ENCODE measurements around the gene OPN1MW. TPM values are rescaled to one million over a fixed set of nuclear protein-coding genes. Genes with fewer than 3 reads are reported as not detected.
"Not testable (repeated sequence)": the region's sequence is repeated elsewhere in the genome, so short reads cannot be mapped to it uniquely, and the experiment has no call there.

The OPN1MW gene
- total RNA-seq (2012; rRNA removed), result not detected in 2 replicates

DNA sequence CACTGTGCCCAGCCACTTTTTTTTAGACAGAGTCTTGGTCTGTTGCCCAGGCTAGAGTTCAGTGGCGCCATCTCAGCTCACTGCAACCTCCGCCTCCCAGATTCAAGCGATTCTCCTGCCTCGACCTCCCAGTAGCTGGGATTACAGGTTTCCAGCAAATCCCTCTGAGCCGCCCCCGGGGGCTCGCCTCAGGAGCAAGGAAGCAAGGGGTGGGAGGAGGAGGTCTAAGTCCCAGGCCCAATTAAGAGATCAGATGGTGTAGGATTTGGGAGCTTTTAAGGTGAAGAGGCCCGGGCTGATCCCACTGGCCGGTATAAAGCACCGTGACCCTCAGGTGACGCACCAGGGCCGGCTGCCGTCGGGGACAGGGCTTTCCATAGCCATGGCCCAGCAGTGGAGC, at the start of gene OPN1MW:
TSS of gene OPN1MW (plus strand) at position 301 of the 400 bp plus-strand sequence. CDS start at position 383, 82 bp downstream.
- not testable (repeated sequence) for H3K27me3 ChIP-seq (ENCODE audit: control insufficient read depth, insufficient read depth, low read length); H3K4me3 ChIP-seq (ENCODE audit: low read length); H3K36me3 ChIP-seq (ENCODE audit: insufficient read depth, low read length); H3K9ac ChIP-seq (ENCODE audit: low read depth, low read length); H3K9me3 ChIP-seq (replicated peaks; ENCODE audit: low read length); H3K4me2 ChIP-seq (ENCODE audit: low read length); H3K4me1 ChIP-seq (ENCODE audit: control insufficient read depth, insufficient read depth, low read length)

DNA sequence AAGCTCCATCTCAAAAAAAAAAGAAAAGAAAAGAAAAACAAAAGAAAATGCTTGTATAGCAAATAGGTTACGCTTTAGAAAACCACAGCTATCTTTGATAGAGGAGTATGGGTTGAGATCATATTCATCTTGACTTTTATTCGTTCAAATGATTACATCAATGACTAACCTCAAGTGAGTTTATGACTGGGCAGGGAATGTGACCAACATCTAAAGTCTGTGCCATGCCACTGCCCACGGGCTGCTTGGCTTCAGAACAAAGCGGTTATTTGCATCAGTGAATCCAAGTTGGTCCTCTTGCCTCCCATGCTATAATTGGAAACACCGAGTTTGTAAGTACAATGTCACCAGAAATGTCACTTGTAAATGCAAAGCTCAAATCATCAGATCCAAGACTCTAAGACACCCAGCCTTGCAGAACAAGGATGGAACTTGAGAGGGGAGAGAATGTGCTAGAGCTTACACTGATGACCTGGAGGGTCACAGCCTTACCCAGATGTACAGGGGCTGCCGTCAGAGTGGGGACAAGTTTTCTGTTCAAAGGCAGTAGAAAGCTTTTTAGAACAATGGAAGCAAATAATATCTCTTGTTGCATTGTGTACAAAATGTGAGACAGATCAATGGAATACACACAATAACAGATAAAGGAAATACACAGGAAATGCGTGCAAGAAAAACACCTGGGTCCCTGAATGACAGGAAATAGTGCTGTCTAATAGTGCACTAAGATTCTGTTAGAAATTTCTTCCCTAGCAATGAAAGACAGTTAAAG, 46.8 kb upstream of the OPN1MW start:
- Histone ChIP-seq H3K9me3 (replicated peaks; ENCODE audit: low read length) (no peaks in the 10 kb centered on the region), H3K4me1 (ENCODE audit: control insufficient read depth, insufficient read depth, low read length) (no peaks in the 10 kb centered on the region), H3K4me2 (ENCODE audit: low read length) (no peak overlapping the region), H3K27me3 (ENCODE audit: control insufficient read depth, insufficient read depth, low read length) (peaks cover 16% of the 10 kb centered on the region), H3K9ac (ENCODE audit: low read depth, low read length) (no peak overlapping the region), H3K36me3 (ENCODE audit: insufficient read depth, low read length) (no peaks in the 10 kb centered on the region), H3K4me3 (ENCODE audit: low read length) (no peak overlapping the region)

DNA sequence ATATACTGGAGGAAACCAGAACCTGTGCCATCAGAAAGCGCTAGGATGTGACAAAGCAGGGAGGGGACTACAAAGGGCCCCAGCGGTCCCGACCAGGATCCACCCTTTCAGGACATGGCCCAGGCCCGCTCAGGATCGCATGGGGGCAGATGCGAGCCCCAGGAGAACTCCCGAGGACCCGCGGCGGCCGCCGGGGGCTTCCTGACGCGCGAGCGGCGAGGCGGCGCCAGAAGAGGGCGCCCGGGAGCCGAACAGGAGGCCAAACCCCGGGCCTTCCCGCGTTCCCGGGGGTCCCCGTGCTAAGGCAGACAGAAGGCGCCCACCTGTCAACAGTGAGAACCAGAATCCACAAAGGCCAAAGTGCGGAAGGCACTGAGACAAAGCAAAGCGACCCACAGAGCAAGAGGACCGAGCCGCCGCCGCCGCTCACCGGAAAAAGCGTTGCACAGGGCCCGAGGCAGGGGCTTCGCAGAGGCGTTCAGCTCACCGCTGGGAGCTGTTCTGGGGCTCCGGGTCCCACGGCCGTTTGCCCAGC, 45.7 kb upstream of the OPN1MW start:
- H3K4me3 ChIP-seq (ENCODE audit: low read length), result peak overlapping the region; percentile 57

DNA sequence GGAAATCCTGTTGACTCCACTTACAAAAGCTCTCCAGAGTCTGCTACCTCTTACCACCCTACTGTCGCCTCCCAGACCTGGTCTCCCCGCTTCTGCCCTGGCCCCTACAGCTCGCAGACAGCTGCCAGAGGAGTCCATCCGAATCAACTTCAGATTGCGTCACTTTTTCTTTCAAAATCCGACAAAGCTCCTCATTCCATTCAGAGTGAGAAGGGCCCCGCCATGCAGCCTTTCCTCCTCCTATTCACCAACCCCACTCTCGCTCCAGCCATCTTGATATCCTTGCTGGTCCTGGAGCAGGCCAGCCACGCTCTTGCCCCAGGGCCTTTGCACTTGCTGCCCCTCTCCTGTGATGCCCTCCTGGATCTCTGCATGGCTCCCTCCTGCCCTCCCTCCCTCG, 43.5 kb upstream of the OPN1MW start:
- Histone ChIP-seq H3K9me3 (replicated peaks; ENCODE audit: low read length) (no peaks in the 10 kb centered on the region), H3K4me1 (ENCODE audit: control insufficient read depth, insufficient read depth, low read length) (no peaks in the 10 kb centered on the region), H3K36me3 (ENCODE audit: insufficient read depth, low read length) (no peaks in the 10 kb centered on the region), H3K27me3 (ENCODE audit: control insufficient read depth, insufficient read depth, low read length) (peaks cover 16% of the 10 kb centered on the region), H3K4me2 (ENCODE audit: low read length) (no peak overlapping the region), H3K4me3 (ENCODE audit: low read length) (no peak overlapping the region), H3K9ac (ENCODE audit: low read depth, low read length) (no peak overlapping the region)

More for the DNA sequence above, 45.7 kb upstream of the OPN1MW start:
- Histone ChIP-seq H3K27me3 (ENCODE audit: control insufficient read depth, insufficient read depth, low read length) (peaks cover 16% of the 10 kb centered on the region), H3K9ac (ENCODE audit: low read depth, low read length) (no peak overlapping the region), H3K4me1 (ENCODE audit: control insufficient read depth, insufficient read depth, low read length) (no peaks in the 10 kb centered on the region), H3K9me3 (replicated peaks; ENCODE audit: low read length) (no peaks in the 10 kb centered on the region), H3K4me2 (ENCODE audit: low read length) (peak overlapping the region; percentile 82), H3K36me3 (ENCODE audit: insufficient read depth, low read length) (no peaks in the 10 kb centered on the region)

DNA sequence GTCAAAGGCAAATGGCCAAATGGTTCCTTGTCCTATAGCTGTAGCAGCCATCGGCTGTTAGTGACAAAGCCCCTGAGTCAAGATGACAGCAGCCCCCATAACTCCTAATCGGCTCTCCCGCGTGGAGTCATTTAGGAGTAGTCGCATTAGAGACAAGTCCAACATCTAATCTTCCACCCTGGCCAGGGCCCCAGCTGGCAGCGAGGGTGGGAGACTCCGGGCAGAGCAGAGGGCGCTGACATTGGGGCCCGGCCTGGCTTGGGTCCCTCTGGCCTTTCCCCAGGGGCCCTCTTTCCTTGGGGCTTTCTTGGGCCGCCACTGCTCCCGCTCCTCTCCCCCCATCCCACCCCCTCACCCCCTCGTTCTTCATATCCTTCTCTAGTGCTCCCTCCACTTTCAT, 42.2 kb upstream of the OPN1MW start:
- H3K9me3 ChIP-seq (replicated peaks; ENCODE audit: low read length), result no peaks in the 10 kb centered on the region
- no peaks in the 10 kb centered on the region for H3K4me1 ChIP-seq (ENCODE audit: control insufficient read depth, insufficient read depth, low read length)
- H3K4me2 ChIP-seq (ENCODE audit: low read length), result no peak overlapping the region
- H3K36me3 ChIP-seq (ENCODE audit: insufficient read depth, low read length), result no peaks in the 10 kb centered on the region
- peaks cover 16% of the 10 kb centered on the region for H3K27me3 ChIP-seq (ENCODE audit: control insufficient read depth, insufficient read depth, low read length)
- no peak overlapping the region for H3K4me3 ChIP-seq (ENCODE audit: low read length)
- no peak overlapping the region for H3K9ac ChIP-seq (ENCODE audit: low read depth, low read length)

DNA sequence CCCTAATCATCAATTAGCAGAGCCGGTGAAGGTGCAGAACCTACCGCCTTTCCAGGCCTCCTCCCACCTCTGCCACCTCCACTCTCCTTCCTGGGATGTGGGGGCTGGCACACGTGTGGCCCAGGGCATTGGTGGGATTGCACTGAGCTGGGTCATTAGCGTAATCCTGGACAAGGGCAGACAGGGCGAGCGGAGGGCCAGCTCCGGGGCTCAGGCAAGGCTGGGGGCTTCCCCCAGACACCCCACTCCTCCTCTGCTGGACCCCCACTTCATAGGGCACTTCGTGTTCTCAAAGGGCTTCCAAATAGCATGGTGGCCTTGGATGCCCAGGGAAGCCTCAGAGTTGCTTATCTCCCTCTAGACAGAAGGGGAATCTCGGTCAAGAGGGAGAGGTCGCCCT, 41.7 kb upstream of the OPN1MW start:
- Histone ChIP-seq H3K4me1 (ENCODE audit: control insufficient read depth, insufficient read depth, low read length) (no peaks in the 10 kb centered on the region), H3K9ac (ENCODE audit: low read depth, low read length) (no peak overlapping the region), H3K36me3 (ENCODE audit: insufficient read depth, low read length) (no peaks in the 10 kb centered on the region), H3K9me3 (replicated peaks; ENCODE audit: low read length) (no peaks in the 10 kb centered on the region), H3K27me3 (ENCODE audit: control insufficient read depth, insufficient read depth, low read length) (peaks cover 13% of the 10 kb centered on the region), H3K4me2 (ENCODE audit: low read length) (no peak overlapping the region), H3K4me3 (ENCODE audit: low read length) (no peak overlapping the region)

DNA sequence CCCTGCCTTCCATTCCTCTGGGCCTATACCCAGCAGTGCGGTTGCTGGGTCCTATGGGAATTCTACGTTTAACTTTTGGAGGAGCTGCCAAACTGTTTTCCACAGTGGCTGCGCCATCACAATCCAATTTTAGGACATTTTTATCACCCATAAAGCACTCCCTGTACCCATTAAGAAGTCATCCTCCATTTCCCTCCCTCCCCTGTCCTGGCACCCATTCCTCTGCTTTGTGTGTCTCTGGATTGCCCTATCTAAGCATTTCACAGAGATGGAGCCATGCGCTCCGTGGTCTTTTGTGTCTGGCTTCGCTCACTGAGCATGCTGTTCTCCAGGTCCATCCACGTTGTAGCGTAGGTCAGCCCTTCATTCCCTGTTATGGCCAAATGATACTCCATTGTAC, 40.0 kb upstream of the OPN1MW start:
- H3K4me1 ChIP-seq (ENCODE audit: control insufficient read depth, insufficient read depth, low read length), result no peaks in the 10 kb centered on the region
- no peak overlapping the region for H3K4me2 ChIP-seq (ENCODE audit: low read length)
- no peaks in the 10 kb centered on the region for H3K36me3 ChIP-seq (ENCODE audit: insufficient read depth, low read length)
- H3K27me3 ChIP-seq (ENCODE audit: control insufficient read depth, insufficient read depth, low read length), result peaks cover 10% of the 10 kb centered on the region
- no peak overlapping the region for H3K4me3 ChIP-seq (ENCODE audit: low read length)
- no peaks in the 10 kb centered on the region for H3K9me3 ChIP-seq (replicated peaks; ENCODE audit: low read length)
- no peak overlapping the region for H3K9ac ChIP-seq (ENCODE audit: low read depth, low read length)

DNA sequence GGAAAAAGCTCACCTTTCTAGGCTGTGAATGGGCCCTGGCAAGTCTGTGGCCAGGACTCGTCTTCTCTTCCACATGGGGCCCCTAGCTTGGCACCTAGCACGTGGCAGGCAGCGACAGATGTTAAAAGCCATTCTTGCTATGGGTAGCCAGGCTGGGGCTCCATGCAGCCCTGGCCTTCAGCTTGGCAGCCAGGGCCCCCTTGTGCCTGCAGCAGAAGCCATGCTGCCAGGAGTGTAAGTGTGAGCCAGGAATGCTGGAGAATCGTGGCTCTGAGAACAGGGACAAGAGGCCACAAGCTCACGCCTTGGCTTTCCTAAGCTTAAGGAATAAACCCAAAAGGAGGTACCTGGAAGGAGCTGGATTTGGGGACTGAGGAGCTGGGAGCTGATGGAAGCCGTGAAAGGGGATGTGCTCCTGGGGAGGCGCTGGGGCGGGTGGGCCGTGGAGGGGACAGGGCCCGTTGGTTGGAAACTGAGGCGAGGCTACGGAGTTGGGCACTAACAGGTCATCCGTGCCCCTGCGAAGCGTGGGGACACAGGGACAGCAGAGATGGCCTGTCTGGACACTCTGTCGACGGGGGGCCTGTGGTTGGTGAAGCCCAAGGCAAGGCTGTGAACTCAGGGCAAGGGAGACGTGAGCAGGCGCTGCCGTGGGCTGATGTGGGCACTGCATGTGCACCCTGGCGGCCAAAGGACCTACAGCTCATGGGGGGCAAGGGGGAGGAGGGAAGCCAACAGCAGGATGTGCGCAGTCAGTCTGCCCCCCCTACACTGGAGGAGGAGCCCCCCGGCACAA, 39.2 kb upstream of the OPN1MW start:
- Histone ChIP-seq H3K4me2 (ENCODE audit: low read length) (no peak overlapping the region), H3K9ac (ENCODE audit: low read depth, low read length) (no peak overlapping the region), H3K4me1 (ENCODE audit: control insufficient read depth, insufficient read depth, low read length) (no peaks in the 10 kb centered on the region), H3K9me3 (replicated peaks; ENCODE audit: low read length) (no peaks in the 10 kb centered on the region), H3K4me3 (ENCODE audit: low read length) (no peak overlapping the region), H3K27me3 (ENCODE audit: control insufficient read depth, insufficient read depth, low read length) (peaks cover 10% of the 10 kb centered on the region), H3K36me3 (ENCODE audit: insufficient read depth, low read length) (no peaks in the 10 kb centered on the region)

DNA sequence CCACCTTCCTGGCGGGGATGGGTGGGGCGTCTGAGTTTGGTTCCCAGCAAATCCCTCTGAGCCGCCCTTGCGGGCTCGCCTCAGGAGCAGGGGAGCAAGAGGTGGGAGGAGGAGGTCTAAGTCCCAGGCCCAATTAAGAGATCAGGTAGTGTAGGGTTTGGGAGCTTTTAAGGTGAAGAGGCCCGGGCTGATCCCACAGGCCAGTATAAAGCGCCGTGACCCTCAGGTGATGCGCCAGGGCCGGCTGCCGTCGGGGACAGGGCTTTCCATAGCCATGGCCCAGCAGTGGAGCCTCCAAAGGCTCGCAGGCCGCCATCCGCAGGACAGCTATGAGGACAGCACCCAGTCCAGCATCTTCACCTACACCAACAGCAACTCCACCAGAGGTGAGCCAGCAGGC, 38.4 kb upstream of the OPN1MW start, which contains the start of gene OPN1LW:
TSS of gene OPN1LW (plus strand) at position 234 of the 400 bp plus-strand sequence. CDS start at position 275, 41 bp downstream.
- not testable (repeated sequence) for H3K4me3 ChIP-seq (ENCODE audit: low read length)

DNA sequence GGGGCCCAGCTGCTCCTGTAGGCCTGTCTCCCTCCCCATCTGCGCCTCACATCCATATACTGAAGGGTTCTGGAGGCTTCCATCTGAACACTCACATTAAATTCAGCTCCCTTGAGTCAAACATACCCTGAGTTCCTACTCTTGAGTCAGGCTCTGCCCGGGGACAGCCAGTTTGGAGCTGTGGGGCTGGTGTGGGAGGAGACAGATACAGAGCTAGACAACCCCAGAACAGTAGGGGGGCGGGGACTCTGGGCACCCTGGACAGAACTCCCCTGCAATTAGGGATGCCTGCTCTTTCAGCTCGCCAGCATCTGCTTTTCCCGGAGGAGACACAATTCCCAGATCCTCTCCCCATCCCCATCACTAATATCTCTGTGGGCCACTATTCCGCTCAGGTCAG, 31.4 kb upstream of the OPN1MW start:
- not testable (repeated sequence) for H3K27me3 ChIP-seq (ENCODE audit: control insufficient read depth, insufficient read depth, low read length); H3K4me1 ChIP-seq (ENCODE audit: control insufficient read depth, insufficient read depth, low read length); H3K9ac ChIP-seq (ENCODE audit: low read depth, low read length); H3K9me3 ChIP-seq (replicated peaks; ENCODE audit: low read length); H3K36me3 ChIP-seq (ENCODE audit: insufficient read depth, low read length); H3K4me3 ChIP-seq (ENCODE audit: low read length); H3K4me2 ChIP-seq (ENCODE audit: low read length)

More for the DNA sequence above, 38.4 kb upstream of the OPN1MW start, which contains the start of gene OPN1LW:
- not testable (repeated sequence) for H3K27me3 ChIP-seq (ENCODE audit: control insufficient read depth, insufficient read depth, low read length); H3K9ac ChIP-seq (ENCODE audit: low read depth, low read length); H3K9me3 ChIP-seq (replicated peaks; ENCODE audit: low read length); H3K4me2 ChIP-seq (ENCODE audit: low read length); H3K4me1 ChIP-seq (ENCODE audit: control insufficient read depth, insufficient read depth, low read length); H3K36me3 ChIP-seq (ENCODE audit: insufficient read depth, low read length)

DNA sequence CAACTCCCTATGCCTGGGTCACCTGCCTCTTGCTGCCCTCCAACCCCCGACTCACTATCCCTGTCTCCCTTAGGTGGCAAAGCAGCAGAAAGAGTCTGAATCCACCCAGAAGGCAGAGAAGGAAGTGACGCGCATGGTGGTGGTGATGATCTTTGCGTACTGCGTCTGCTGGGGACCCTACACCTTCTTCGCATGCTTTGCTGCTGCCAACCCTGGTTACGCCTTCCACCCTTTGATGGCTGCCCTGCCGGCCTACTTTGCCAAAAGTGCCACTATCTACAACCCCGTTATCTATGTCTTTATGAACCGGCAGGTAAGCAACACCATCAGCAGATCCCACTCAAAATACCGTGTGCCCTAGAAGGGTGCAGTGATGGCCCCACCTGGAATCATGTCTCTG, 26.2 kb upstream of the OPN1MW start:
- not testable (repeated sequence) for H3K9me3 ChIP-seq (replicated peaks; ENCODE audit: low read length); H3K4me2 ChIP-seq (ENCODE audit: low read length); H3K4me1 ChIP-seq (ENCODE audit: control insufficient read depth, insufficient read depth, low read length); H3K9ac ChIP-seq (ENCODE audit: low read depth, low read length); H3K4me3 ChIP-seq (ENCODE audit: low read length); H3K27me3 ChIP-seq (ENCODE audit: control insufficient read depth, insufficient read depth, low read length); H3K36me3 ChIP-seq (ENCODE audit: insufficient read depth, low read length)
